HL-60 (cell line): ENCODE data around the gene CH25H.

Source experiments
- DNase-seq, 2 experiments: peaks; one replicate each; pipeline ENCODE4 v3.0.0-alpha.2; 2010 to 2020; ENCODE audit warnings: low read depth in 1 of 2, low spot score in 1 of 2
- H3K27ac ChIP-seq: fragments of 250-450 bp; sonication (Bioruptor Pico); replicated peaks from 2 replicates; pipeline ENCODE4 v1.5.1; 2020; ENCODE audit warnings: mild to moderate bottlenecking, moderate library complexity
- H3K27me3 ChIP-seq: fragments of 250-450 bp; sonication (Bioruptor Pico); 2 replicates; pipeline ENCODE4 v1.5.1; 2021; ENCODE audit warnings: mild to moderate bottlenecking, moderate library complexity; ENCODE audit not compliant: insufficient read depth, poor library complexity, severe bottlenecking
- H3K4me3 ChIP-seq: replicated peaks from 2 replicates; pipeline ENCODE4 v1.5.1; 2011; ENCODE audit warnings: mild to moderate bottlenecking, control low read depth, low read length; ENCODE audit not compliant: insufficient read depth
- GABPA ChIP-seq: IDR thresholded peaks from 2 replicates; pipeline ENCODE4 v1.6.1; 2012; ENCODE audit warnings: low read depth
- POLR2AphosphoS5 ChIP-seq: IDR thresholded peaks from 2 replicates; pipeline ENCODE4 v1.6.1; 2012; ENCODE audit warnings: low read depth
- REST ChIP-seq: IDR thresholded peaks from 2 replicates; pipeline ENCODE4 v1.6.1; 2012; ENCODE audit warnings: low read depth; ENCODE audit not compliant: insufficient replicate concordance
- SPI1 ChIP-seq: IDR thresholded peaks from 2 replicates; pipeline ENCODE4 v1.6.1; 2012; ENCODE audit warnings: low read depth, mild to moderate bottlenecking, borderline replicate concordance
- TF ChIP-seq, protein P1 (sequence below): IDR thresholded peaks from one replicate; pipeline ENCODE4 v1.5.1; 2011; ENCODE audit warnings: low read length, control low read depth, inconsistent platforms; ENCODE audit not compliant: insufficient read depth

The CH25H gene

GRCh38 chr10:89184638-89185037 is 22.5 kb downstream of the CH25H start:
- no peak overlapping the region for H3K4me3 ChIP-seq
- H3K27me3 ChIP-seq = peaks cover 2% of the 10 kb centered on the region
- DNase-seq = no peak
- no peak overlapping the region for H3K27ac ChIP-seq
- TF ChIP-seq GABPA (no peak), SPI1 (no peak), REST (no peak), POLR2AphosphoS5 (no peak)
- TF ChIP-seq, protein P1, sequence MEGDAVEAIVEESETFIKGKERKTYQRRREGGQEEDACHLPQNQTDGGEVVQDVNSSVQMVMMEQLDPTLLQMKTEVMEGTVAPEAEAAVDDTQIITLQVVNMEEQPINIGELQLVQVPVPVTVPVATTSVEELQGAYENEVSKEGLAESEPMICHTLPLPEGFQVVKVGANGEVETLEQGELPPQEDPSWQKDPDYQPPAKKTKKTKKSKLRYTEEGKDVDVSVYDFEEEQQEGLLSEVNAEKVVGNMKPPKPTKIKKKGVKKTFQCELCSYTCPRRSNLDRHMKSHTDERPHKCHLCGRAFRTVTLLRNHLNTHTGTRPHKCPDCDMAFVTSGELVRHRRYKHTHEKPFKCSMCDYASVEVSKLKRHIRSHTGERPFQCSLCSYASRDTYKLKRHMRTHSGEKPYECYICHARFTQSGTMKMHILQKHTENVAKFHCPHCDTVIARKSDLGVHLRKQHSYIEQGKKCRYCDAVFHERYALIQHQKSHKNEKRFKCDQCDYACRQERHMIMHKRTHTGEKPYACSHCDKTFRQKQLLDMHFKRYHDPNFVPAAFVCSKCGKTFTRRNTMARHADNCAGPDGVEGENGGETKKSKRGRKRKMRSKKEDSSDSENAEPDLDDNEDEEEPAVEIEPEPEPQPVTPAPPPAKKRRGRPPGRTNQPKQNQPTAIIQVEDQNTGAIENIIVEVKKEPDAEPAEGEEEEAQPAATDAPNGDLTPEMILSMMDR = no peak

GRCh38 chr10:89183571-89183970 is 23.5 kb downstream of the CH25H start:
- Histone ChIP-seq H3K27me3 (peaks cover 2% of the 10 kb centered on the region), H3K27ac (no peak overlapping the region), H3K4me3 (no peak overlapping the region)
- TF ChIP-seq REST (no peak), POLR2AphosphoS5 (no peak), SPI1 (no peak), GABPA (no peak)
- TF ChIP-seq, protein P1 = no peak
- DNase-seq = no peak

- TF ChIP-seq POLR2AphosphoS5 (no peak), REST (no peak), SPI1 (no peak), GABPA (no peak)
- TF ChIP-seq, protein P1 = no peak
- Histone ChIP-seq H3K4me3 (no peak overlapping the region), H3K27me3 (peaks cover 5% of the 10 kb centered on the region), H3K27ac (no peak overlapping the region)
- DNase-seq = no peak
These were observed 24.2 kb downstream of the CH25H start for GRCh38 chr10:89182894-89183293.
